ENCODE measurements around the gene ARID3A. TPM values are rescaled to one million over a fixed set of nuclear protein-coding genes. Genes with fewer than 3 reads are reported as not detected.

ARID3A gene
- polyA plus RNA-seq, 6 donors from 2014 or later: 0.13 to 1.1 (median 0.59) TPM

DNA sequence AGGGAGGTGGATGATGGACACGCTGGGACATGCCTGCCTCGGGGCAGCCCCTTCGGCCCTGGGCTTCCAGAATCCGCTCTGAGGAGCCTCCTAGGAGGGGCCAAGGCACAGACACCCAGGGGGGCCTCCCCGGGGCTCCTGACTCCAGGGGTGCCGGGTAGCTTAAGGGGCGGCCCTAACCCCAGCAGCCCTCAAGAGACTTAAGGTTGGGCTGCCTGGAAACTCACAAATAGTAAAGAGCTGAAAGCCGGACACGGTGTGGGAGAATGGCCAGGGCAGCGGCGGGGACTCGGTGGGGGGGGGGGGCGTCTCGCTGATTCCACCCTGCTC lies 7.7 kb downstream of the ARID3A start:
- Mint-ChIP-seq H3K27ac (peak overlapping the region in 1 of 6 donors; percentile 29), H3K36me3 (no peaks in the 10 kb centered on the region), H3K4me1 (peaks cover 14 to 35% (median 14%) of the 10 kb centered on the region in 3 donors), H3K9me3 (peaks cover 0 to 4% (median 0%) of the 10 kb centered on the region in 7 donors), H3K27me3 (no peaks in the 10 kb centered on the region), H3K4me3 (no peak overlapping the region)
- no peak for ATAC-seq (ENCODE audit: low read depth in 2 of 2)
- no peak for DNase-seq

DNA sequence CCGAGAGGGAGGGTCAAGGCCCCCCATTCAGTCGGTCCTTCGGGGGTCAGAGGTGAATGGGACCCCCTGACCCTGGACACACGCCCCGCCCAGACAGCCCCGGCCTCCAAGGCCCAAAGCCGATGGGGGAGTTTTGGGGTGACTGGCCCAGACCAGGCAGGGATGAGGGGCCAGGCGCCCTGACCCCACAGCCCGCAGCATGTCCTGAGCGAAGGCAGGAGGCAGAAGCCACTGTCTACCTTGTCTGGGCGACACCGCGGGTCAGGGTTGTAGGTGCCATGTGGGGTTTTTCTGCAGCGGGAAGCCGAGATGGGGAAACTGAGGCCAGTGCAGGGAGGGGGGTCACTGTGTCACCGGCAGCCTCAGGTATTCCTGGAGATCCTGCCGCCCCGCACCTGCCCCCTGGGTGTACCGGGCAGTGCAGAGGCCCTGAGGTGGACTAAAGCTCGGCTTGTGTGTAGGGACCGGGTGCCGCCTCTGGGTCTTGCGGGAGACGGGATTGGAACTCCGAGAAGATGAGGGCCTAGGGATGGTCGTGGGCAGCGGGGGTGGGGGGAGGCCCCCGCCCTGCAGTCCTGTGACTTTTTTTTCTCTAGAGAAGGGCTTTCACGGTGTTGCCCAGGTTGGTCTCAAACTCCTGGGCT lies 8.5 kb downstream of the ARID3A start:
- Mint-ChIP-seq H3K27me3 (no peaks in the 10 kb centered on the region), H3K4me3 (no peak overlapping the region), H3K4me1 (peaks cover 14 to 35% (median 16%) of the 10 kb centered on the region in 3 donors), H3K9me3 (peaks cover 0 to 4% (median 0%) of the 10 kb centered on the region in 7 donors), H3K27ac (peak overlapping the region in 1 of 6 donors; percentile 62), H3K36me3 (no peaks in the 10 kb centered on the region)
- ATAC-seq (ENCODE audit: low read depth in 2 of 2) (no peak), DNase-seq (no peak)

DNA sequence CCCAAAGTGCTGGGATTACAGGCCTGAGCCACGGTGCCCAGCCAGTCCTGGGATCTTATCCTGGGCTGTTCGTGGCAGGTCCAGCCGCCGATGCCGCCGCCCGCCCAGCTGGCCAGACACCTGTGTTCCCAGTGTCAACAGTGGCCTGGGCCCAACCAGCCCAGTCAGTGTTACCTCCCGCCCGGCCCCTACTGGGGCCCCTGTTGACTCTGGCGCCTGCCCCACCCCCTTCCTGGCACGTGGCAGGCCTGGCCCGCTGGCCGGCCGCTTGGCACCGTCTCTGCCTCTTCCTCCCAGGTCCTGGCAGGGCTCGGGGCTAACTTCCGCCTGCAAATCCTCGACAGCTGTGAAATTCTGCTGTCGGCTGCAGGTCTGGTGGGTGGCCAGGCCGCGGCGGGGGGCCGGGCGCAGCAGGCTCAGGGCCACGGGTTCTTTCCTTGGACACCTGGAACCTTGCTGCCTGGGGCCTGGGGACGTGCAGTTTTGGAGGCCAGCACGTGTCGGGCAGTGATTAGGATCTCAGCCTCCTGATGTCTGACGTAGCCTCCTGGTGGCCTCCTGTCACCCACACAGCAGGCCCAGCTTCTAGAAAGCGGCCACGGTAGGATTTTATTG lies 9.1 kb downstream of the ARID3A start:
- H3K27ac Mint-ChIP-seq: peak overlapping the region in 2 of 6 donors; percentile 16 to 76
- ATAC-seq (ENCODE audit: low read depth in 2 of 2): peak in 1 of 2 donors; percentile 41
- H3K4me3 Mint-ChIP-seq: no peak overlapping the region
- no peaks in the 10 kb centered on the region for H3K27me3 Mint-ChIP-seq
- H3K9me3 Mint-ChIP-seq: peaks cover 0 to 4% (median 0%) of the 10 kb centered on the region in 7 donors
- DNase-seq: no peak
- peaks cover 19 to 41% (median 22%) of the 10 kb centered on the region in 3 donors for H3K4me1 Mint-ChIP-seq
- H3K36me3 Mint-ChIP-seq: no peaks in the 10 kb centered on the region

DNA sequence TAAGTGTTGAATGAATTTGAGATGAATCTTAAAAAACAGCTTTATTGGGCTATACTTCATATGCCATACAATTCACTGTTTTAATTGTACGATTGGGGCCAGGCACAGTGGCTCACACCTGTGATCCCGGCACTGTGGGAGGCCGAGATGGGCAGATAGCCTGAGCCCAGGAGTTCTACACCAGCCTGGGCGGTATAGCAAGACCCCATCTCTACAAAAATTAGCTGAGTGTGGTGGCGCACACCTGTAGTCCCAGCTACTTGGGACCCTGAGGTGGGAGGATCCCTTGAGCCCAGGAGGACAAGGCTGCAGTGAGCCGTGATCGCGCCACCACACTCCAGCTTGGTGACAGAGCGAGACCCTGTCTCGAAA lies 10.3 kb downstream of the ARID3A start:
- H3K27ac Mint-ChIP-seq: peak overlapping the region in 1 of 6 donors; percentile 36
- no peaks in the 10 kb centered on the region for H3K36me3 Mint-ChIP-seq
- H3K4me3 Mint-ChIP-seq: no peak overlapping the region
- peaks cover 0 to 4% (median 0%) of the 10 kb centered on the region in 7 donors for H3K9me3 Mint-ChIP-seq
- no peak for ATAC-seq (ENCODE audit: low read depth in 2 of 2)
- H3K4me1 Mint-ChIP-seq: peaks cover 24 to 48% (median 28%) of the 10 kb centered on the region in 3 donors
- no peaks in the 10 kb centered on the region for H3K27me3 Mint-ChIP-seq
- DNase-seq: no peak

GRCh38 chr19:937259-937694 lies 11.4 kb downstream of the ARID3A start:
- ATAC-seq (ENCODE audit: low read depth in 2 of 2) (peak in 1 of 2 donors; percentile 15), DNase-seq (no peak)
- Mint-ChIP-seq H3K36me3 (no peaks in the 10 kb centered on the region), H3K9me3 (peaks cover 0 to 4% (median 0%) of the 10 kb centered on the region in 7 donors), H3K27me3 (no peaks in the 10 kb centered on the region), H3K27ac (peak overlapping the region; percentile 12 to 86 (median 76)), H3K4me3 (peak overlapping the region in 2 of 8 donors; percentile 22 to 42), H3K4me1 (peaks cover 26 to 51% (median 29%) of the 10 kb centered on the region in 3 donors)

- Mint-ChIP-seq H3K27ac (peak overlapping the region in 4 of 6 donors; percentile 35 to 82 (median 77)), H3K9me3 (peaks cover 0 to 4% (median 0%) of the 10 kb centered on the region in 7 donors), H3K4me1 (peaks cover 19 to 40% (median 24%) of the 10 kb centered on the region in 3 donors), H3K27me3 (no peaks in the 10 kb centered on the region), H3K4me3 (peak overlapping the region in 1 of 8 donors; percentile 51), H3K36me3 (no peaks in the 10 kb centered on the region)
- no peak for DNase-seq
- no peak for ATAC-seq (ENCODE audit: low read depth in 2 of 2)
Measured at GRCh38 chr19:938233-938923, 12.5 kb downstream of the ARID3A start.

- ATAC-seq (ENCODE audit: low read depth in 2 of 2) (no peak), DNase-seq (no peak)
- H3K9me3 Mint-ChIP-seq: peaks cover 0 to 4% (median 0%) of the 10 kb centered on the region in 7 donors
- peak overlapping the region in 3 of 8 donors; percentile 81 to 87 (median 83) for H3K4me3 Mint-ChIP-seq
- H3K27me3 Mint-ChIP-seq: no peaks in the 10 kb centered on the region
- H3K27ac Mint-ChIP-seq: peak overlapping the region in 3 of 6 donors; percentile 44 to 89 (median 73)
- peaks cover 19 to 35% (median 24%) of the 10 kb centered on the region in 3 donors for H3K4me1 Mint-ChIP-seq
- H3K36me3 Mint-ChIP-seq: no peaks in the 10 kb centered on the region
Measured at GRCh38 chr19:939439-939838, 13.6 kb downstream of the ARID3A start.

- DNase-seq (no peak), ATAC-seq (ENCODE audit: low read depth in 2 of 2) (no peak)
- Mint-ChIP-seq H3K27me3 (no peaks in the 10 kb centered on the region), H3K27ac (peak overlapping the region; percentile 75 to 93 (median 88)), H3K36me3 (no peaks in the 10 kb centered on the region), H3K4me1 (peaks cover 19 to 37% (median 26%) of the 10 kb centered on the region in 3 donors), H3K9me3 (peaks cover 0 to 4% (median 0%) of the 10 kb centered on the region in 7 donors), H3K4me3 (peak overlapping the region; percentile 78 to 90 (median 83))
Measured at GRCh38 chr19:939922-940321, 14.1 kb downstream of the ARID3A start.

DNA sequence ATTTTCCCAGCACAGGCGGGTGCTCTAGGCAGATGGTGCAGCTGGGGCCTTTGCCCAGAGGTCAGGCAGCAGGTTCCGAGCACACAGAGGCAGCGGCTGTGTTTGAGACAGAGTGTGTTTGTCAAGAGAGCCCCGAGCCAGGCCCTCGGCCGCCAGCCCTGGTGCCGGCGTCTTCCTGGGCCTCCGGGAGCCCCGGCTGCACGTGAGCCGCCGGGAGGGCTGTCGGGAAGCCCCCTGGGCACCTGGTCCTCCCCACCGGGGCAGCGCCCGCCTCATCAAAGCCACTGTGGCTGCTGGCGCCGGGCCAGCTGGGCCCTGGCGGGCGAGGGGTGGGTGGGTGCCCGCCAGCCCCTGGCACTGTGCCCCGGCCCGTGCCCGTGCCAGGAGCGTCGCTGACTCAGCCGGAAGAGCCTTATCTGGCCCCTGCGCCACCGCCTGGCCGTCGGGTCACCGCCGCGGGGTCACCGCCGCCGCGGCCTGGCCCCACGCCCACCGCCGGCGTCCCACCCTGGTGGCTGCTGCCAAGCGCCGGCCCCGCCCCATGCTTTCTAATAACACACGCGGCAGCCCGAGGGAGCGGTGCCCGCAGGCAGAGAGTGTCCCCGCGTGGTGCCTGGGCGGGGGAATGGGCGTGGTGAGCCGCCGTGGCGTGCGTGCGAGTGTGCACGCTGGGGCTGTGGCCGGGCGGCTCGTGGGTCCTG lies 14.9 kb downstream of the ARID3A start:
- peak overlapping the region; percentile 78 to 91 (median 84) for H3K4me3 Mint-ChIP-seq
- peaks cover 19 to 32% (median 26%) of the 10 kb centered on the region in 3 donors for H3K4me1 Mint-ChIP-seq
- no peaks in the 10 kb centered on the region for H3K27me3 Mint-ChIP-seq
- H3K9me3 Mint-ChIP-seq: peaks cover 0 to 4% (median 0%) of the 10 kb centered on the region in 7 donors
- no peaks in the 10 kb centered on the region for H3K36me3 Mint-ChIP-seq
- ATAC-seq (ENCODE audit: low read depth in 2 of 2) (peak; percentile 73 to 76), DNase-seq (peak; percentile 72)
- peak overlapping the region in 4 of 6 donors; percentile 74 to 94 (median 91) for H3K27ac Mint-ChIP-seq

GRCh38 chr19:941292-942132 lies 15.7 kb downstream of the ARID3A start:
- DNase-seq: no peak
- peak overlapping the region; percentile 71 to 91 (median 84) for H3K4me3 Mint-ChIP-seq
- no peaks in the 10 kb centered on the region for H3K36me3 Mint-ChIP-seq
- peaks cover 0 to 4% (median 0%) of the 10 kb centered on the region in 7 donors for H3K9me3 Mint-ChIP-seq
- ATAC-seq (ENCODE audit: low read depth in 2 of 2): peak in 1 of 2 donors; percentile 5
- H3K27ac Mint-ChIP-seq: peak overlapping the region in 5 of 6 donors; percentile 74 to 94 (median 89)
- H3K27me3 Mint-ChIP-seq: no peaks in the 10 kb centered on the region
- peaks cover 19 to 29% (median 27%) of the 10 kb centered on the region in 3 donors for H3K4me1 Mint-ChIP-seq

GRCh38 chr19:942133-942645 lies 16.4 kb downstream of the ARID3A start:
- Mint-ChIP-seq H3K4me1 (peaks cover 21 to 33% (median 26%) of the 10 kb centered on the region in 3 donors), H3K4me3 (peak overlapping the region in 2 of 8 donors; percentile 53 to 79), H3K27me3 (no peaks in the 10 kb centered on the region), H3K36me3 (no peaks in the 10 kb centered on the region), H3K9me3 (peaks cover 0 to 3% (median 0%) of the 10 kb centered on the region in 7 donors), H3K27ac (no peak overlapping the region)
- ATAC-seq (ENCODE audit: low read depth in 2 of 2) (no peak), DNase-seq (no peak)

DNA sequence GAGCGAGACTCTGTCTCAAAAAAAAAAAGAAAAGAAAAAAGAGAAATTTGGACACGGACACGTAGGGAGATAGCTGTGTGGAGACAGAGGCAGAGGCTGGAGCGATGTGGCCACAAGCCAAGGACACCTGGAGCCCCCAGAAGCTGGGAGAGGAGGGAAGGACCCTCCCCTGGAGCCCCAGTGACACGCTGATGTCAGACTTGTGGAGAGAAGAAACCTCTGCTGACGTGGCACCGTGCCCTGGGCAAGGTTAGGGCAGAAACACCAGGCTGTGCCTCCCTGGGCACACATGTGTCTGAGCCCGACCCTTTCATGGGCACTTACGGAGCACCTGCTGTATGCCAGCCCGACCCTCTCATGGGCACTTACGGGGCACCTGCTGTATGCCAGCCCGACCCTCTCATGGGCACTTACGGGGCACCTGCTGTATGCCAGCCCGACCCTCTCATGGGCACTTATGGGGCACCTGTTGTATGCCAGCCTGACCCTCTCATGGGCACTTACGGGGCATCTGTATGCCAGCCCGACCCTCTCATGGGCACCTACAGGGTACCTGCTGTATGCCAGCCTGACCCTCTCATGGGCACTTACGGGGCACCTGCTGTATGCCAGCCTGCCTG lies 17.8 kb downstream of the ARID3A start:
- H3K27ac Mint-ChIP-seq: peak overlapping the region in 5 of 6 donors; percentile 49 to 97 (median 96)
- H3K4me3 Mint-ChIP-seq: peak overlapping the region in 4 of 8 donors; percentile 45 to 57 (median 49)
- ATAC-seq (ENCODE audit: low read depth in 2 of 2): no peak
- peaks cover 28 to 43% (median 40%) of the 10 kb centered on the region in 3 donors for H3K4me1 Mint-ChIP-seq
- H3K27me3 Mint-ChIP-seq: no peaks in the 10 kb centered on the region
- peaks cover 0 to 2% (median 0%) of the 10 kb centered on the region in 7 donors for H3K9me3 Mint-ChIP-seq
- no peaks in the 10 kb centered on the region for H3K36me3 Mint-ChIP-seq
- no peak for DNase-seq
